Brain microvascular endothelial cell (primary cell): ENCODE results near the gene MET.

Experiments used
- DNase-seq: peaks from one replicate; pipeline ENCODE4 v3.0.0-alpha.2; 2020
- H3K27ac ChIP-seq: fragments of 250-450 bp; sonication (Bioruptor Pico); 2 replicates; pipeline ENCODE4 v1.5.1; 2020; ENCODE audit warnings: mild to moderate bottlenecking, moderate library complexity
- H3K27me3 ChIP-seq: fragments of 250-450 bp; sonication (Bioruptor Pico); replicated peaks from 2 replicates; pipeline ENCODE4 v1.5.1; 2020; ENCODE audit warnings: mild to moderate bottlenecking
- H3K36me3 ChIP-seq: fragments of 250-450 bp; sonication (Bioruptor Pico); replicated peaks from 2 replicates; pipeline ENCODE4 v1.5.1; 2020; ENCODE audit warnings: mild to moderate bottlenecking
- H3K4me3 ChIP-seq: 2 replicates; pipeline ENCODE4 v1.5.1; 2011; ENCODE audit warnings: low read depth, mild to moderate bottlenecking, control low read depth, low read length, moderate library complexity
- CTCF ChIP-seq: IDR thresholded peaks from 2 replicates; pipeline ENCODE4 v1.5.1; 2011; ENCODE audit warnings: low read depth, mild to moderate bottlenecking, moderate library complexity, low read length, control low read depth, inconsistent platforms; ENCODE audit errors: missing control alignments
- in situ Hi-C: cut with HindIII; loops from 2 replicates; pipeline ENCODE4 v1.10.0; 2017; ENCODE audit warnings: low sequenced_read_pairs, low pct_ligation_motif_present

MET gene

GRCh38 chr7:116782177-116782711 lies 110.2 kb downstream of the MET start:
- peaks cover 2% of the 10 kb centered on the region for H3K36me3 ChIP-seq
- peak; percentile 33 for DNase-seq
- H3K27ac ChIP-seq, result no peak overlapping the region
- in situ Hi-C loops, result no loop called here
- no peak overlapping the region for H3K4me3 ChIP-seq
- TF ChIP-seq CTCF, result no peak
- no peaks in the 10 kb centered on the region for H3K27me3 ChIP-seq

DNA sequence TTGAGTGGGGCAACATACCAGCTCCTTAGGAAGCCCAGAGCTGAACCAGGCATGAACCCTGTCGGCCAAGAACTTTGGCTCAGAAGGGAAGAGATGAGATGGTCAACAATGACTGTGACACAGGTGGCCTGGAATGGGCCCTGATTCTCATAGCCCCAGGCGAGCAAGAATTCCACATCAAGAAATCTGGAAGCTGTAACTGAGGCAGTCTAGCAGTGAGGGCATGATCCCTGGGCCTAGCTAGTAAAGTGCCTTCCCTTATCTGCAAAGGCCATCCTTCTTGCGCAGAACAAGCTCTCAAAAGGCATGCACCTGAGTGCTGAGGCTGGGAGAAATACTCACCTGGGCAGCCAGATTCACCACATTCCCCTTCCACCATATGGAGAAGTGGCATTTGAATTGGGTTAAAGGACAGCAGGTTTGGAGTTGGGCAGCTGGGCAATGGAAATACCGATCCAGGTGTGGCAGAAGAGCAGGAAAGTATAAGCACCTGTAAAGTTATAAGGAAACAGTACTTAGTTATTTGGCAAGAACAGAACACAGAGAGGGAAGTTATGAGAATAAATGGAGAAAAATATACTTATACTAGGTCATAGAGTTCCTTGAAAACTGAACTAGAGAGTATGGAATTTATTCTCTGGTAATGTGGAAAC lies 111.8 kb downstream of the MET start:
- peaks cover 2% of the 10 kb centered on the region for H3K36me3 ChIP-seq
- no peak overlapping the region for H3K27ac ChIP-seq

GRCh38 chr7:116784647-116785046 lies 112.7 kb downstream of the MET start:
- Histone ChIP-seq H3K27ac (no peak overlapping the region), H3K4me3 (no peak overlapping the region), H3K27me3 (no peaks in the 10 kb centered on the region), H3K36me3 (no peaks in the 10 kb centered on the region)
- in situ Hi-C loops, result no loop called here
- DNase-seq, result no peak
- TF ChIP-seq CTCF, result no peak

More for the DNA sequence above, 111.8 kb downstream of the MET start:
- no peak for DNase-seq
- Histone ChIP-seq H3K27me3 (no peaks in the 10 kb centered on the region), H3K4me3 (no peak overlapping the region)
- in situ Hi-C loops, result no loop called here
- TF ChIP-seq CTCF, result no peak

DNA sequence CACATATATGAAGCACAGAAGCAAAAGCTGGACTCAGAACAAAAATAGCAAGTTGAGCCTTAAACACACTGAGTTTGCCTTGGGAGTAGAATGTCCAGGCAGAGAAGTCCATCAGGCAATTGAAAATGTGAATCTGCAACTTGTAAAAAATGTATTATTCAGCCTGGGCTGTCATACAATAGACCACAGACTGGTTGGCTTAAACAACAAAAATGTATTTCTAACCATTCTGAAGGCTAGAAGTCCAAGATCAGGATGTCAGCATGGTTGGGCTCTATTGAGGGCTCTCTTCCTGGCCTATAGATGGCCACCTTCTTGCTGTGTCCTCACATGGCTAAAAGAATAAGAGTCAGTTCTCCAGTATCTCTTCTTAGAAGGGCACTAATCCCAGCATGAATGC lies 113.8 kb downstream of the MET start:
- TF ChIP-seq CTCF, result no peak
- in situ Hi-C loops, result no loop called here

DNA sequence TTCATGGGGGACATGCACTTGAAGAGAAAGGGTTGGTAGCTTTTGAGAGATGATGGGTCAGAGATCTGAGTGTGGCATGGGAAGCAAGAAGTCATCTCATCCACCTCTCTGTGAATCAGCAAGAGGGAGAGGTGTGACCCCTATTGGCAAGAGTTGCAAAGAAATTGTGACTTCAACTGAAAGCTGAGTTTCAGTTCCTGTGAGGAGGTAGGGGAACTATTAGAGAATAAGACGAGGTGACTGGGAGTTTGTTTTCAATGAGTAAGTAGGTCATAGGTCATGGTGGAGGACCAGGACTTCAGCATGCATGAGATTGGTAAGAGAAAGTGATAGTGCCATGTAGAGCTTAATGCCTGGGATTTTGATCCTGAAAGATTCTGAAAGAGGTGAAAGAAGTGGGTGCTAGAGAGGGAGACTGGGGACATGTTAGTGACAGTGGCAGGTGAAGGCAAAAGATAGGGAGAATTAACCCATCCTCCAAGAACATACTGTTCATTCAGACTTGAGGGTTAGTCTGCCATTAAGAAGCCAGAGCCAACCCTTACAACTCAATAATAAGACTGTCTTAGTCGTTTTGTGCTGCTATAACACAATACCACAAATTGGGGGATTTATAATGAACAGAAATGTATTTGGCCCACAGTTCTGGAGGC lies 114.9 kb downstream of the MET start:
- in situ Hi-C loops, result no loop called here
- peak; percentile 41 for DNase-seq
- no peak overlapping the region for H3K4me3 ChIP-seq

More for the DNA sequence above, 113.8 kb downstream of the MET start:
- no peak overlapping the region for H3K4me3 ChIP-seq
- no peaks in the 10 kb centered on the region for H3K27me3 ChIP-seq
- DNase-seq, result no peak
- H3K36me3 ChIP-seq, result no peaks in the 10 kb centered on the region
- no peak overlapping the region for H3K27ac ChIP-seq

More for the DNA sequence above, 114.9 kb downstream of the MET start:
- TF ChIP-seq CTCF, result peak; percentile 72
- H3K27me3 ChIP-seq, result no peaks in the 10 kb centered on the region
- no peaks in the 10 kb centered on the region for H3K36me3 ChIP-seq
- no peak overlapping the region for H3K27ac ChIP-seq
